Left lobe of liver (tissue), 2 donors: ENCODE results near the gene HDGFL2. TPM values are rescaled to one million over a fixed set of nuclear protein-coding genes. Genes with fewer than 3 reads are reported as not detected.

Experiments used
- ATAC-seq: fragments of 200-7000 bp; cut with Tn5 transposase; one replicate; pipeline ENCODE4 v1.9.1; 2020; ENCODE audit warnings: mild to moderate bottlenecking, moderate library complexity
- DNase-seq: peaks from one replicate; pipeline ENCODE4 v3.0.0-alpha.2; 2020; ENCODE audit warnings: low spot score
- total RNA-seq: library from RNA; stranded (reverse); gene quantifications from one replicate; pipeline ENCODE4 v1.2.1, GENCODE V29; 2021
- donor health status: DM: no; HTN: no; CAD: no; lungs with moderate emphysema.
- donor health status: DM: no; HTN: yes; CAD: no.

The HDGFL2 gene
- total RNA-seq, 1 donor from 2014 or later = 16.8 TPM

DNA sequence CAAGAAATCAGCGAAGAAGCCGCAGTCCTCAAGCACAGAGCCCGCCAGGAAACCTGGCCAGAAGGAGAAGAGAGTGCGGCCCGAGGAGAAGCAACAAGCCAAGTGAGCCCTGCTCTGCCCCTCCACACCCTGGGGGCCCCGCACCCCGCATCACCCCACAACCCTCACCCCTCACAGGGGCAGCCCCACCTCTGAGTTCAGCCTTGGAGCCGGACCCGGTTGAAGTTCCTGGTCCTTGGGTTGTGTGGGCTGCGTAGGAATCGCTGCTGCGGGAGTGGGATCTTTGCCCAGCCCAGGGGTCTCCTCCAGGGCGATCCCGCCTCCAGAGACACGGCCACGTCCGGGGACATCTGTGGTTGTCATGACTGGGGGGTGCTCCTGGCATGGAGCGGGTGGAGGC, 24.2 kb downstream of the HDGFL2 start:
- ATAC-seq (no peak), DNase-seq (no peak)

DNA sequence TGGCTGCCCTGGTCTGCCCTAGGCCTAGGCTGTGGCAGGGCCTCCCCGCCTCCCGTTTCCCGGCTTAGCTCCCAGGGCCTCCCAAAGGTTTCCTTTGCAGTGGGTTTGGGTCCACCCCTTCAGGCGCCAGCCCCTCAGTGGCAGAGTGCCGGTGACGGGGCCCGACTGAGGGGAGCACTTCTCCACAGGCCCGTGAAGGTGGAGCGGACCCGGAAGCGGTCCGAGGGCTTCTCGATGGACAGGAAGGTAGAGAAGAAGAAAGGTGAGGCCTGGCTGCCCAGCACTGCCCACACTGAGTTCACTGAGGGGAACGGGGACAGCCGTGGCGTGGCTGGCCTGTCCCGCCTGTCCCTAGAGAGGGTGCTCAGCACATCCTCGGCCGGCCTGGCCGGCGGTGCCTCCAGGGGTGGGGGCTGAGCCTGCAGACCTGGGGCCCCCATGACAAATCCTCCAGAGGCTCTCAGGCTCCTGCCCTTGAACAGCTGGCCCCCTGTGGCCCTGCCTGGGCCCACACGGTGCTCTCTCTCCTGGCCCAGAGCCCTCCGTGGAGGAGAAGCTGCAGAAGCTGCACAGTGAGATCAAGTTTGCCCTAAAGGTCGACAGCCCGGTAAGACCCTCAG, 25.8 kb downstream of the HDGFL2 start:
- DNase-seq (no peak), ATAC-seq (no peak)

DNA sequence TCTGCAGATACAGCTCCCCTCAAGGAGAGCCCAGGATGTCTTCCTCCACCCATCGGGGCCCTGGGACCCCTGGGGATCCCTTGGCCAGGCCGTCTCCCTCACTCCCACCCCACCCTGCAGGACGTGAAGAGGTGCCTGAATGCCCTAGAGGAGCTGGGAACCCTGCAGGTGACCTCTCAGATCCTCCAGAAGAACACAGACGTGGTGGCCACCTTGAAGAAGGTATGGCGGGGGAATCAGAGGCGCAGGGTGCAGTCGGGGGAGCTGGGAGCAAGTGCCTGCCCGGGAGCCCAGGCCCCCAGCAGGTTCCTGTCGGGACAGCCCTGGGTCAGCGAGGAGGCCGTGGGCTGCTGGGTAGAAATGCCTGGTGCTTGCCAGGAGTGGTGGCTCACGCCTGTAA, 26.6 kb downstream of the HDGFL2 start:
- no peak for DNase-seq
- no peak for ATAC-seq

DNA sequence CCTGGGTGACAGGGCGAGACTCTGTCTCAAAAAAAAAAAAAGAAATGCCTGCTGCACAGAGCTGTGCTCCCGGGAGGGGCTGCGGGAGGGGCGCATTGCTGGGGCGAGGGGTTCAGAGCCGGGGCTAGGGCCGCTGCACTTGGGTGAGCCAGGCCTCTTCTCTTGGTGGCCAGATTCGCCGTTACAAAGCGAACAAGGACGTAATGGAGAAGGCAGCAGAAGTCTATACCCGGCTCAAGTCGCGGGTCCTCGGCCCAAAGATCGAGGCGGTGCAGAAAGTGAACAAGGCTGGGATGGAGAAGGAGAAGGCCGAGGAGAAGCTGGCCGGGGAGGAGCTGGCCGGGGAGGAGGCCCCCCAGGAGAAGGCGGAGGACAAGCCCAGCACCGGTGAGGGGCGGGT, 27.2 kb downstream of the HDGFL2 start:
- ATAC-seq (no peak), DNase-seq (no peak)

DNA sequence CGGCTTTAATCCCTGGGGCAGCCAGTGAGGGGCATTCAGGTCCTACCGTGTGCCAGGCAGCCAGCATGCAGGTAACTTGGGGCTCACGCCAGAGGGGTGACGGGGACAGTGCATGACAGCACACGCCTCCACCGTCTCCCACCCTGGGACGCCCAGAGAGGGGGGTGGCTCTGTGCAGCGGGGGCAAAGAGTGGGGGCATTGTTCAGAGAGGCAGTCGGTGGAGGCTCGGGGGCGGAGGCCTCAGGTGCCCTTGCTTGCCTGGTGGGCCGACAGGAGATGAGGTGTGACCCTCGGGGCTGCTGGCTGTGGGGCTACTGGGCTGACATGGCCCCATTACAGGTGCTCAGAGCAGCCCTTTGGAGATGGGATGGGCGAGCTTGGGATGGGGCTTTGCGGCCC, 27.8 kb downstream of the HDGFL2 start:
- ATAC-seq = no peak
- no peak for DNase-seq

DNA sequence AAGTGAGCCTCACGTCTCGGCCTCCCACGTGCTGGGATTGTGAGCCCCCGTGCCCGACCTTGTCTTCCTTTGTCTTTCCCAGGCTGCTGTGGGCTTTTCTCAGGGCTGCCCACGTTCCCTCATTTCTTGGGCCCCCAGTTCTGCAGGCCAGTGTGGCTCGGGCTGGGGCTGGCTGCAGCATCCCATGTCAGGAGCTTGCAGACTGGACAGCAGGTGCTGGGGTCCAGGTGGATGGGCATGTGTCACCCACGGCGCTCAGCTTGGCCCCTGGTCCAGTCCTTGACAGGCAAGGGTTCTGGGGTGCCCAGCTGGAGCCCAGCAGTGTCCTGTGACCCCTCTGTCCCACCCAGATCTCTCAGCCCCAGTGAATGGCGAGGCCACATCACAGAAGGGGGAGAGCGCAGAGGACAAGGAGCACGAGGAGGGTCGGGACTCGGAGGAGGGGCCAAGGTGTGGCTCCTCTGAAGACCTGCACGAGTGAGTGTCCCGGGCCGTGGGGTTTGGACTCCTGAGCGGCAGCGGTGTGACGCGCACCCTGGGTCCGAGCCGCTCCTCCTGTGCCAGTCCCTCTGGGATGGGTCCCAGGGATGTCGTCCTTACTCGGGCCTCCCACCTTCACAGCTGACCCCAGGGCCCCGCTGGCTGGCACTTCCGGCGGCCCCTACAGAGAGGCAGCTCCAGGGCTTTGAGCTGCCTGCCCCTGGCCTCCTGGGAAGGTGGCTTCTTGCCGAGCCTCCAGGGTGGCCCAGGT, 28.9 kb downstream of the HDGFL2 start:
- DNase-seq (no peak), ATAC-seq (no peak)

DNA sequence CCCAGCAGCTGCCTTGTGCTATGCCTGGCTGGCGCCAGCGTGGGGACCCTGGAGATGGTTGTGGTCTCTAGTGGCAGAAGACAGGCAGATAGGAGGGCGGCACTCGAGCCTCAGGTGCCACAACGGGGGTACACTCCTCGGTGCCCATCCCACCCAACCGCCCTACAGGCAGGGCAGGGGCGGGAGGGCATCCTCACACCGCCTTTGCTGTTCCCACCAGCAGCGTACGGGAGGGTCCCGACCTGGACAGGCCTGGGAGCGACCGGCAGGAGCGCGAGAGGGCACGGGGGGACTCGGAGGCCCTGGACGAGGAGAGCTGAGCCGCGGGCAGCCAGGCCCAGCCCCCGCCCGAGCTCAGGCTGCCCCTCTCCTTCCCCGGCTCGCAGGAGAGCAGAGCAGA, 29.6 kb downstream of the HDGFL2 start:
- no peak for ATAC-seq
- DNase-seq = no peak

DNA sequence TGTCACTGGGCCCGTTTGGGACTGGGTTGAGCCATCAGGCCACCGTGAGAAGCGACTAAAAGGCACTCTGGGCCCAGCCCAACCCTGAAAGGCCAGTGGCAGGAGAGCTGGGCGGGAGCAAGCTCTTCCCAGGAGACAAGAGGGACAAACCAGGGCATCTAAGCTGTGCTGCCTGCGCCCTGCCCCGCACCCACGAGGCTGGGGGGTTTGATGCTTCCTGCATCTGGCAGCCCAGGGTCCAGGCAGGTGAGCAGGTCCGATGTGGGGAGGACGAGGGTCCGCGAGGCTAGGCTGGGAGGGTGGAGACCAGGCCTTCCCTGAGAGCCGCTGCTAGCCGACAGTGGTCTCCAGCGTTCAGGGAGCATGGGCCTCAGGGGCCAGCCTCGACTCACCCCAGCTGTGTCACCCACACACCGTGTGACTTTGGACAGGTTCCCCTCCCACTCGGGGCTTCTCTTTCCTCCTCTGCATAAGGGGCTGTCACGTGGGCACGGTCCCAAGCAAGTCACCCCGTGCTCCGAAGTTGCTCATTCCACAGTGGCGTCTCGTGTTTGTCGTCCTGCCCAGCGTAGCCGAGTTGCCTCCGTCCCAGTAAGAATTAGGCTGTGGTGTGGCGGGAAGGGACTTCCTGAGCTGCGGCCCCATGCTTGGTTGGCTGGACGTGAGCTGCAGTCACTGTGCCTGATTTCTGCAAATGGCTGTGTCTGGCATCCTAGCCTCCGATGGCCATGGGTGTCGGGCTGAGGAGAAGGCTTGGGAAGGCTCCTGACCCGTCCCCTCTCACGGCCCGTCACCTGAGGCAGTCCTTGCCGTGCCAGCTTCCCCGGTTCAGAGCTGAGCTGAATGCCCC, 30.4 kb downstream of the HDGFL2 start:
- ATAC-seq = no peak
- DNase-seq = no peak

DNA sequence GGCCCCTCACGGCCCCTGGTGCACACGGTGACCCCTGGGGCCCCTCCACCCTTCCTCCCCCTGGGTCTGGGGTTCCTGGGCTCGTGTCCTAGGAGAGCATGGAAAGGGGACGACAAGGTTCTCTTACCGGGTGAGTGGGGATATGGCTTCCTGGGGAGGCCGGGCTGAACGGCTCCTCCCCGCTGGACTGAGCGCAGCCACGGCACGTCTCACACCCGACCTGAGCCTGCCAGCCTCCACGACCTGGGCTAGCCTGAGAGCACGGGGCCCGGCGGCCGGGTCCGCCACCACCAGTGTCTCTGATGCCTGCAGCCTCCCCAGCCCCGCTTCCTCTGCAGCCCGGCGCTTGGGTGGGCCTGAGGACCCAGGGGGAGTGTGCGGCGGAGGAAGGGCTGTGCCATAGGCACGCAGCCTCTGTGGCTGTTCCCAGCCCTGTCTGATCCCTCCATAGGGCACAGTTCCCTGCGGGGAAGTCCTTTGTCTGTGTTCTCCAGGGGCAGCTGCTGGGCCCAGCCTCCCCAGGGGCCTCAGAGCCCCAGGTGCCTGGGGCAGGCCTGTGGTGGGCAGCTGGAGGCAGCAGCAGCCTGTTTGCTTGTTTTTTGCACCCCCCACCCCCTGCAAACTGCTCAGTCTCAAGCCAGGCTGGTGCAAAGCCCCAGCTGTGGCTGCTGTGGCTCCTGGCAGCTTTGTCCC, 31.2 kb downstream of the HDGFL2 start:
- no peak for DNase-seq
- no peak for ATAC-seq

DNA sequence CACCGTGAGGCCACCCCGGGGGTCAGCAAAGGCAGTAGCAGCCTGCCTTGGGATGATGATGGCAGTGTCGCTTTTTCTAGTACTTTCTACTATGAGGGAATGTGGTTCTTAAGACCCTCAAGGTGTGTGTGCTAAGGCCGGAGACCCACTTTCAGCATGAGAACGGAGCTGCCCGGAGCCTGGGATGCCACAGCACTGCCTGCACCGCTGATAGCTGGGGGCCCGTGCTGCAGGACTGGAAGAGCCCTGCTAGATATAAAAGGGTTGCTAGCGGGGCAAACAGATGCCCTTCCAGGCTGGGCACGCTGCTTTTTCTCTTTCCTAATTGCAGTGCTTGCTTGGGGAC, 31.7 kb downstream of the HDGFL2 start:
- ATAC-seq (no peak), DNase-seq (no peak)

DNA sequence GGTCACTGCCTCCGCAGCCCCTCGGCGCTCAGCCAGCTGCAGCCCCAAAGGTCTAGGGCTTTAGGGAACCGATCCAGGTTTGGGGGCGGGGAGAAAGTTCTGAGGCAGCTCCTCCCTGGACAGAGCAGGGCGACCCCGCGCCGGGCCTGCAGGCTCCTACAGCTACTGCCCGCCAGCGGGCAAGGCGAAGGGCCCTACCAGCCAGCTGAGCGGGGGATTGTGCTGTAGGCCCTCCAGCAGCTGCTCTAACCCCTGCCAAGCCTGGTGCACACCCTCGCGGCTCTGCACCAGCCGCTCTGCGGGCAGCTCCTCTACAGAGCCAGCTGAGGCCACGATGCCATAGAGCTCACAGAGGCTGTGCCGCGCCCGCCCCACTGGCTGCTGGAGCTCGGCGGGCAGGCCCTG, 32.2 kb downstream of the HDGFL2 start:
- ATAC-seq (peak; percentile 1), DNase-seq (no peak)

DNA sequence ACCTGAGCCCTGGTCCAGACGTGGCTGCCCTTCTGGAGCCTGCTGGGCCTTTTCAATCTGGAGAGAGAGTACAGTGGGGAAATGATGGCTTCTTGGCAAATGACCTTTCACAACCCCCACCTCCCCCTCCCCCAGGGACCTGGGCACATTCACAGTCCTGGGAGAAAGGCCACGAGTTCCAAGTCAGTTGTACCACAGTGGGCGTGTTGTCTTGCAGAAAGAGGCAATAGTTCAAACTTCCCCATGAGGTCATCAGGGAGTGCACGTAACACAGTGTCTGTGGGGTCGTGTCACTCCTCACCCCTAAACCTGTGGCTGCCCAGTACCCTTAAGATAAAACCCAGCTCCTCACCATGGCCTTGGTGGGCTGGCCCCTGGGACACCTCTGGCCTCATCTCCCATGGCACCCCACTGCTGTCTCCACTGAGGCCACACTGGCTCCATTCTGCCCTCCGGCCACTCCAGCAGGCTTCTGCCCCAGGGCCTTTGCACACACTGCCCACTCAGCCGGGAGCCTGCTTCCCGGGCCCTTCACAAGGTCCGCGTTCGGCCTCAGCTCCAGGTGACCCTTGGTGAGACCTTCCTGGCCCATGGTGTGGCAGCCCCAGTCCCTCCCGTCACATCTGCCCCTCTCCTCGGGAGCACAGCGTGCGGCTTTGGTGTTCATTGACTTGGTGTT, 32.9 kb downstream of the HDGFL2 start:
- ATAC-seq (peak; percentile 2), DNase-seq (no peak)

DNA sequence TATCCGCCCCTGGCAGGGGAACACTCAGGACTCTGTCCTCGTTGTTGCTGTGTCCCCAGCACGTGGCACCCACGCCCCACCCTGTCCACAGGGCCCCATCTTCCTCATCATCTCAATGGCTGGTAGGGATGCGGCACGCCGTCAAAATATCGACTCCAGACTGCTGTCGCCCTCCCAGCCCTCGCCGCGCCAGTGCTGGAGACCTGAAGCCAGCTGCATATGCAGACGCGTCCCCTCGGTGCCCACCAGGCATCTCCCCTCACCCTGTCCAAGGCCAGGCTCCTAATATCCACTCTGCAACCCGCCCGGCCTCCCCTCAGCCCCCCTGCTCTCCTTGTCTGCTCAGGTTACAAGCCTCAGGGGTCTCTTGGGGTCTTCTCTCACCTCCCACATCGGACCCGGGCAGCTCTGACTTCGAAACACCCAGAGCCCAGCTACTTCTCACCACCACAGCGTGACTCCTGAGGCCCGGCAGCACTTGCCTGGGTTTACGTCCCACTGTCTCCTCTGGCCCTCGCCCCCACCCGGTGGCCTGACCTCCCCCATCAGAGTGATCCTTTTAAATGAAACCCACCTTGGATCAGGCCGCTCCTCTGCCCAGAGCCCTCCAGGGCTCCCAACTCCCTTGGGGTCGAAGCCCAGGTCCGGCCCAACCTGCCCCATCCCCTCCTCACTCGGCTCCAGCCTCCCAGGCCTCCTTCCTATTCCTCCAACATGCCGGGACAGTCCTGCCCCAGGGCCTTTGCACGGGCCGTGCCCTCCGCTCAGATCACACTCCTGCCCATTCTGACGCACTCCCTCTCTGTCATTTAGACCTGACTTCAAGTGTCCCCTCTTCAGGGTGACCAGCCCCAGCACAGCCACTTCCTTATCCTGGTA, 33.7 kb downstream of the HDGFL2 start:
- ATAC-seq (no peak), DNase-seq (no peak)

DNA sequence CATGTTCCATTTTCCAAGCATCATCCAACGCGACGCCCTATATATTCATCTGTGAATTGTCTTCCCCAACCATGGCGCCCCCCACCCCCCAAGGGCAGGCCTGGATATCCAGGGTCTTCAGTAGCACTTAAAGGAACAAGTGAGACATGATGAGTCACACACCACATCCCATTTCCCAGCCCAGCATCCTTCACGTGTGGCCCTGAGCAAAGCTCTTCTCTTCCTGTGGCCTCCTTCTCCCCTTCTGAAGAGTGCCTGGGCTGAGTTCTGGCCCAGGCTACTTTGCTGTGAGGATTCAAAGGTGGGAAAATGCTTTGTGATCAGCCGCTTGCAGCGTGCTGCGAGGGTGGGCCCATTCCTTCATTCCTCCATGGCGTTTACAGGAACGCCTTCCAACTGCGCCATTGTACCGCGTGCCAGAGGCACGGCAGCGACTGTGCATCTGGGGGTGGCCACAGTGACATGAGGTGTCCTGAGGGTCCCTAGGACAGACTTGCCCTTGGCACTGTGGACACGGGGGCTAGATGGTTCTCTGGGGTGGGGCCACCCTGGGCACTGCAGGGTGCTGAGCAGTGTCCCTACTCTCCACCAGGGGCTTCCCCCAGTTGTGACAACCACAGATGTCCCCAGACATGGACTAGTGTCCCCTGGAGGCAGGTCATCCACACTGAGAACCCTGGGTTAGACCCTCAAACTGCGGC, 34.5 kb downstream of the HDGFL2 start:
- ATAC-seq = no peak

DNA sequence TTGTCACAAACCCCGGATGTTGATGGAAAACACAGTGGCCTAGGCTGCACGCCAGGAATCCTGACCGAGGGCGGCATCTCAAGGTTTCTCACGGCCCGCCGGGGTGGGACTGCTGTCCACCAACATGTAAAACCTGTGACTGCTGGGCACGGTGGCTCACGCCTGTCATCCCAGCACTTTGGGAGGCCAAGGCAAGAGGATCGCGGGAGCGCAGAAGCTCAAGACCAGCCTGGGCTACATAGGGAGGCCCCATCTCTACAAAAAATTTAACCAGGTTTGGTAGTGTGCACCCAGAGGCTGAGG, 35.0 kb downstream of the HDGFL2 start:
- DNase-seq = no peak

More for the DNA sequence above, 34.5 kb downstream of the HDGFL2 start:
- no peak for DNase-seq

DNA sequence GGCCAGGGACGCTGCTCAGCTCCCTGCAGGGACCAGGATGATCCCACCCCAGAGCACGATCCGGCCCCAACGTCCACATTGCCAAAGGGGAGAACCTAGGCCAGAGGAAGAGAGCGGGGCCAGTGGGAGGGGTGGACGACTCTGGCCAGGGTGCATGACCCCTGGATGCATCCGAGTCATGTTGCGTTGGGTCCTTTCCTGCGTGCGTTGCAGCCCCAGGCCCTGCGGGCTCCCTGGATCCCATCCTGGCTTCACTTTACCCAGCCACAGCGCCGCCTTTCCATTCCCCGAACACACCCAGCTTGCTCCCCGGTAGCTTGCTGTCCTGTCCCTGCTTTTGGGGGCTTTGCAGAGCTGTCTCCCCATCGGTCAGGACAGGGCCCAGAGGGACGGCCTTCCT, 35.7 kb downstream of the HDGFL2 start:
- ATAC-seq (no peak), DNase-seq (no peak)

More for the DNA sequence above, 35.0 kb downstream of the HDGFL2 start:
- no peak for ATAC-seq

DNA sequence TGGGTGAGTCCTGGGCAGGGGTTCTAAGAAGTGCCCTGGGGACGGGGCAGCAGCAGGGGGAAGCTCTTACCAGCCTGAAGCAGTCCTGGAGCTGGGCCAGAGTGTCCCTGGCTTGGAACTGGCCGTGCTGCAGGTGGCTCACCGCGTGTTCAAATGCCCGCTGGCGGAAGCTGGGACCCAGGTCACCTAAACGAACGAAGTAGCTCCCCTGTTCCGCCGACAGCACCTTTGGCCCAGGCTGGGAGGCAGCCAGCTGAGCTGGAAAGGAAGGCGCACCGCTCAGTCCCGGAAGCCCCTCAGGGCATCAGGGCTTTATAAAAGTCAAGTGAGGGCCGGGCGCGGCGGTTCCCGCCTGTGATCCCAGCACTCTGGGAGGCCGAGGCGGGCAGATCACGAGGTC, 36.6 kb downstream of the HDGFL2 start:
- no peak for DNase-seq
- no peak for ATAC-seq

DNA sequence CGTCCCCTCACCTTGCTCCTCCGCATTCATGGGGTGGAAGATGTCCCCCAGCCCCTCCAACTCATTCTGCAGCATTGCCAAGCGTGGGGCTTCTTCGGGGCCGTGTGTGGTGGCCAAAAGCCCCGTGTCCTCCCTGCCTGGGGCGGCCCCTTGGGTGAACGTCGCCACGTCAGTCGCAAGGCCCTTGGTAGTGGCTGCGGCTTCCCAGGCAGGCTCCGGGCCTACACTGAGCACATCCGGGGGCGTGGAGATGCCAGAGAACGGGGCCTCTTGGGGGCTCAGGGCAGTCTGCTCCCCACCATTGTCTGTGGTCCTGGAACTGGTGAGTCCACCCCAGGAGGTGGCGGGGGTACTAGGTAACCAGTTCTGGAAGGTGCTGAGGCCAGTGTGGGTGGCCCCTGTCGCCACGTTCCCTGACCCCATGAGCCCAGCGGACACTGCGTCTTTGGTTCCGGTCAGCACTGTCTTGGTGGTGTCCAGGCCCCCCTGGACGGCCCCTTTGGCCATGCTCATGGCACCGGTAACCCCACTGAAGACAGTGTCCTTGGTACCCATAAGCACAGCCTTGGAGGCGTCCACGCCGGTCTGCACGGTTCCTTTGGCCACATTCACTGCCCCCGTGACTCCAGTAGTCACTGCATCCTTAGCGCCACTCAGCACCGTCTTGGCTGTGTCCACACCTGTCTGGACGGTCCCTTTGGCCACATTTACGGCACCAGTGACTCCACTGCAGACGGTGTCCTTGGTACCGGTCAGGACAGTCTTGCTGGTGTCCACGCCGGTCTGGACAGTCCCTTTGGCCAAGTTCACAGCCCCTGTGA, 38.5 kb downstream of the HDGFL2 start:
- ATAC-seq = peak; percentile 12
- no peak for DNase-seq
